Keratinocyte (primary cell): ENCODE measurements around the gene CADM2. TPM values are rescaled to one million over a fixed set of nuclear protein-coding genes. Genes with fewer than 3 reads are reported as not detected.

Source experiments
- DNase-seq: peaks from one replicate; pipeline ENCODE4 v3.0.0-alpha.2; 2011; ENCODE audit warnings: low read depth, missing footprints, low spot score
- FAIRE-seq: peaks from 2 replicates; lab custom pipeline; 2011; peaks lifted over from hg19 to GRCh38; lab: Jason Lieb, UNC
- H2AFZ ChIP-seq: 2 replicates; pipeline ENCODE4 v1.6.0; 2012; ENCODE audit warnings: low read length, control low read depth, inconsistent platforms; ENCODE audit not compliant: control insufficient read depth
- H3K27ac ChIP-seq: 2 replicates; pipeline ENCODE4 v1.5.1; 2011; ENCODE audit warnings: low read length; ENCODE audit not compliant: control insufficient read depth, insufficient read depth
- H3K27me3 ChIP-seq: 3 replicates; pipeline ENCODE4 v1.6.0; 2011; ENCODE audit warnings: low read length; ENCODE audit not compliant: control insufficient read depth, insufficient read depth; ENCODE audit errors: extremely low read depth
- H3K36me3 ChIP-seq, 2 experiments: 2 replicates in 1 of 2; 3 replicates in 1 of 2; pipeline ENCODE4 v1.5.1; 2011; ENCODE audit warnings: low read length in 2 of 2, mild to moderate bottlenecking in 1 of 2; ENCODE audit not compliant: control insufficient read depth in 2 of 2, insufficient read depth in 2 of 2; ENCODE audit errors: extremely low read depth in 1 of 2
- H3K4me1 ChIP-seq: 3 replicates; pipeline ENCODE4 v1.5.1; 2011; ENCODE audit warnings: low read length; ENCODE audit not compliant: control insufficient read depth, insufficient read depth; ENCODE audit errors: extremely low read depth
- H3K4me2 ChIP-seq: 3 replicates; pipeline ENCODE4 v1.6.0; 2011; ENCODE audit warnings: low read depth, low read length; ENCODE audit not compliant: control insufficient read depth, insufficient read depth; ENCODE audit errors: extremely low read depth
- H3K4me3 ChIP-seq, 3 experiments: fragments of 200-600 bp in 1 of 3; sonication (generic) in 1 of 3; 2 replicates in 2 of 3; 3 replicates in 1 of 3; pipeline ENCODE4 v1.5.1; 2011 to 2016; ENCODE audit warnings: low read length in 3 of 3, mild to moderate bottlenecking in 3 of 3, control low read depth in 2 of 3, inconsistent platforms in 1 of 3, low read depth in 1 of 3, mixed read lengths in 1 of 3, mixed run types in 1 of 3, moderate library complexity in 1 of 3; ENCODE audit not compliant: control insufficient read depth in 2 of 3, insufficient read depth in 2 of 3; ENCODE audit errors: extremely low read depth in 1 of 3
- H3K79me2 ChIP-seq: 2 replicates; pipeline ENCODE4 v1.6.0; 2012; ENCODE audit warnings: low read length; ENCODE audit not compliant: control insufficient read depth, insufficient read depth
- H3K9ac ChIP-seq: 3 replicates; pipeline ENCODE4 v1.6.0; 2011; ENCODE audit warnings: low read length; ENCODE audit not compliant: control insufficient read depth, insufficient read depth; ENCODE audit errors: extremely low read depth
- H3K9me1 ChIP-seq: 3 replicates; pipeline ENCODE4 v1.6.0; 2011; ENCODE audit warnings: low read length; ENCODE audit not compliant: control insufficient read depth, insufficient read depth; ENCODE audit errors: extremely low read depth
- H3K9me3 ChIP-seq: 2 replicates; pipeline ENCODE4 v1.5.1; 2012; ENCODE audit warnings: low read depth, low read length; ENCODE audit not compliant: control insufficient read depth
- H4K20me1 ChIP-seq: 3 replicates; pipeline ENCODE4 v1.6.0; 2011; ENCODE audit warnings: low read length; ENCODE audit not compliant: control insufficient read depth, insufficient read depth; ENCODE audit errors: extremely low read depth
- EZH2 ChIP-seq: IDR thresholded peaks from one replicate; pipeline ENCODE4 v1.6.1; 2012; ENCODE audit warnings: inconsistent platforms, mild to moderate bottlenecking, low read length, moderate library complexity
- dilution Hi-C: fragments of 300-500 bp; cut with MboI; formaldehyde crosslinking; loops from one replicate; pipeline ENCODE4 v1.7.0; 2020; ENCODE audit warnings: low sequenced_read_pairs; ENCODE audit not compliant: extremely low pct_ligation_motif_present
- polyA plus RNA-seq, 5 experiments: library from polyadenylated mRNA; depleted of rRNA in 3 of 5; stranded (reverse) in 3 of 5; stranded (forward) in 1 of 5; unstranded in 1 of 5; fragments of >200 nt; gene quantifications; 1 replicate in 1 of 5; 2 replicates in 3 of 5; 3 replicates in 1 of 5; pipeline versions ENCODE4 v1.2.1 to v1.2.3, GENCODE V29; 2011 to 2012; ENCODE audit warnings: missing spikeins in 2 of 5, low read depth in 1 of 5, low replicate concordance in 1 of 5
- TF ChIP-seq, protein P1 (sequence below), 3 experiments: IDR thresholded peaks in 1 of 3; conservative IDR thresholded peaks in 1 of 3; optimal IDR thresholded peaks in 1 of 3; 2 replicates in 2 of 3; 3 replicates in 1 of 3; pipeline versions ENCODE3 to v1.5.1; 2011; ENCODE audit warnings: low read length in 3 of 3, mild to moderate bottlenecking in 3 of 3, moderate library complexity in 2 of 3, control low read depth in 1 of 3, inconsistent platforms in 1 of 3; ENCODE audit not compliant: insufficient read depth in 2 of 3; ENCODE audit errors: extremely low read depth in 1 of 3

CADM2 gene
- polyA plus RNA-seq, 1 donor (not counting 4 experiments of a cell fraction or from before 2014, with no cell fraction given), result not detected

DNA sequence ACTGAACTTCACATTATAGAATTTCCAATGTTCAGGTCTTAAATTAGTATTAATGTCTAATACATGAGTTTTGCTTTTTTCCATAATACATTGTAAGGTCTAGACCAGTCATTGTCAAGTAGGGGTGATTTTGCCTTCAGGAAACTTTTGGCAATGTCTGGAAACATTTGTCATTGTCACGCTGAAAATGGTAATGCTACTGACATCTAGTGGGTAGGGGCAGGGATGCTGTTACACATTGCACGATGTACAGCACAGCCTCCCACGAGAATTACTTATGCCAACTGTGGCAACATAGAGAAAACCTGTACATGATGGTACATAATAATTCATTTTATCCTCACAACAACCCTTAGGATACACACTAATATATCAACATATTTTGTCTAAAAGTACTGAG lies 384.1 kb downstream of the CADM2 start:
- DNase-seq (no peak), FAIRE-seq (no peak)
- Histone ChIP-seq H3K79me2 (no peaks in the 10 kb centered on the region), H3K27ac (no peak overlapping the region), H2AFZ (no peak overlapping the region), H3K36me3 (no peaks in the 10 kb centered on the region), H3K4me3 (no peak overlapping the region), H4K20me1 (no peaks in the 10 kb centered on the region), H3K9me1 (no peaks in the 10 kb centered on the region), H3K4me2 (no peak overlapping the region), H3K4me1 (no peaks in the 10 kb centered on the region), H3K9me3 (no peaks in the 10 kb centered on the region), H3K9ac (no peak overlapping the region), H3K27me3 (no peaks in the 10 kb centered on the region)
- dilution Hi-C loops, result no loop called here
- TF ChIP-seq, protein P1, sequence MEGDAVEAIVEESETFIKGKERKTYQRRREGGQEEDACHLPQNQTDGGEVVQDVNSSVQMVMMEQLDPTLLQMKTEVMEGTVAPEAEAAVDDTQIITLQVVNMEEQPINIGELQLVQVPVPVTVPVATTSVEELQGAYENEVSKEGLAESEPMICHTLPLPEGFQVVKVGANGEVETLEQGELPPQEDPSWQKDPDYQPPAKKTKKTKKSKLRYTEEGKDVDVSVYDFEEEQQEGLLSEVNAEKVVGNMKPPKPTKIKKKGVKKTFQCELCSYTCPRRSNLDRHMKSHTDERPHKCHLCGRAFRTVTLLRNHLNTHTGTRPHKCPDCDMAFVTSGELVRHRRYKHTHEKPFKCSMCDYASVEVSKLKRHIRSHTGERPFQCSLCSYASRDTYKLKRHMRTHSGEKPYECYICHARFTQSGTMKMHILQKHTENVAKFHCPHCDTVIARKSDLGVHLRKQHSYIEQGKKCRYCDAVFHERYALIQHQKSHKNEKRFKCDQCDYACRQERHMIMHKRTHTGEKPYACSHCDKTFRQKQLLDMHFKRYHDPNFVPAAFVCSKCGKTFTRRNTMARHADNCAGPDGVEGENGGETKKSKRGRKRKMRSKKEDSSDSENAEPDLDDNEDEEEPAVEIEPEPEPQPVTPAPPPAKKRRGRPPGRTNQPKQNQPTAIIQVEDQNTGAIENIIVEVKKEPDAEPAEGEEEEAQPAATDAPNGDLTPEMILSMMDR (optimal IDR thresholded peaks at IDR 0.05 in 1 of 3, IDR thresholded peaks at IDR 0.05 in 1 of 3, conservative IDR thresholded peaks at IDR 0.05 in 1 of 3; ENCODE audit: extremely low read depth in 1 of 3, insufficient read depth in 2 of 3, low read length in 3 of 3), result peak in 2 of 3 experiments; percentile 15 to 63
- no peak for TF ChIP-seq EZH2

DNA sequence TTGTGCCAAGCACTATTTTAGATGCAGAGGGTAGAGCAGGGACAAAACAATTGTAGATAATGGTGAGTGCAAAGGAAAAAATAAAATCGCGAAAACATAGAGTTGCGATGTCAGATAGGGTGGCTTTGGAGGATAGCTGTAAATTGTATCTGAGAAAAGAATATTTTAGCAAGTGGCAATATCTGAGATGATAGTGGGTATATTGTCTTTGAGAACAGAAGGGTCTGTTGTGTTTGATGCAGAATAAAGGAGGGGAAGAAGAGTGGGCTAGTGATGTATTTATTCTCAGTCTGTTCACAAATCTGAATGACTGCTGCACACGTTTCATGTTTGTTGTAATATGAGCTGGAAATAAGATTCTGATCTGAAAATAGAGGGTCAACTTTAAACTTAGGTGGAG lies 396.8 kb downstream of the CADM2 start:
- no peaks in the 10 kb centered on the region for H3K27me3 ChIP-seq
- FAIRE-seq (no peak), DNase-seq (no peak)
- no peak overlapping the region for H2AFZ ChIP-seq
- no peak for TF ChIP-seq EZH2
- TF ChIP-seq, protein P1 (optimal IDR thresholded peaks at IDR 0.05 in 1 of 3, IDR thresholded peaks at IDR 0.05 in 1 of 3, conservative IDR thresholded peaks at IDR 0.05 in 1 of 3; ENCODE audit: extremely low read depth in 1 of 3, insufficient read depth in 2 of 3, low read length in 3 of 3), result no peak
- no peaks in the 10 kb centered on the region for H3K9me1 ChIP-seq
- dilution Hi-C loops, result no loop called here
- no peak overlapping the region for H3K27ac ChIP-seq
- H3K4me2 ChIP-seq, result no peak overlapping the region
- no peaks in the 10 kb centered on the region for H3K36me3 ChIP-seq
- H3K4me1 ChIP-seq, result no peaks in the 10 kb centered on the region
- H4K20me1 ChIP-seq, result no peaks in the 10 kb centered on the region
- no peak overlapping the region for H3K4me3 ChIP-seq
- no peak overlapping the region for H3K9ac ChIP-seq
- H3K79me2 ChIP-seq, result no peaks in the 10 kb centered on the region
- H3K9me3 ChIP-seq, result no peaks in the 10 kb centered on the region
